OCI-LY7 (cell line): Measurements from ENCODE around the gene TMEM219. TPM values are rescaled to one million over a fixed set of nuclear protein-coding genes. Genes with fewer than 3 reads are reported as not detected.

ENCODE experiments used
- BruUV-seq: library from RNA; stranded (reverse); fragments of 400-500 nt; replicated peaks from 2 replicates; lab custom pipeline; 2021; lab: Mats Ljungman, UMichigan
- CTCF ChIA-PET: fragments of 300-600 bp; sonication (Branson Sonifier 250); formaldehyde crosslinking; loops from one replicate; lab custom pipeline; 2022; ENCODE audit warnings: antibody characterized with exemption; ENCODE audit not compliant: unreplicated experiment; lab: Charles Lee
- POLR2A ChIA-PET: fragments of 300-600 bp; sonication (Branson Sonifier 250); formaldehyde crosslinking; loops from one replicate; lab custom pipeline; 2022; ENCODE audit warnings: antibody characterized with exemption; lab: Charles Lee
- DNase-seq: peaks from one replicate; pipeline ENCODE4 v3.0.0-alpha.2; 2015; ENCODE audit warnings: low spot score
- H2AFZ ChIP-seq: fragments of 200-600 bp; sonication (generic), shearing (Covaris generic); 2 replicates; pipeline ENCODE4 v1.6.1; 2014; ENCODE audit warnings: mild to moderate bottlenecking, antibody characterized with exemption, low read length, moderate library complexity
- H3K27ac ChIP-seq: fragments of 200-600 bp; sonication (generic); 2 replicates; pipeline ENCODE4 v1.5.1; 2014; ENCODE audit warnings: mixed run types, low read depth, mild to moderate bottlenecking, moderate library complexity, low read length, inconsistent platforms; ENCODE audit not compliant: poor library complexity, severe bottlenecking
- H3K36me3 ChIP-seq: fragments of 200-600 bp; sonication (generic); 2 replicates; pipeline ENCODE4 v1.6.1; 2014; ENCODE audit warnings: mild to moderate bottlenecking, antibody characterized with exemption, low read length, moderate library complexity, mixed read lengths; ENCODE audit not compliant: insufficient read depth
- H3K4me1 ChIP-seq: fragments of 200-600 bp; sonication (generic); 2 replicates; pipeline ENCODE4 v1.5.1; 2014; ENCODE audit warnings: mild to moderate bottlenecking, low read length; ENCODE audit not compliant: insufficient read depth, poor library complexity, severe bottlenecking
- H3K4me2 ChIP-seq: fragments of 200-600 bp; sonication (generic); 2 replicates; pipeline ENCODE4 v1.6.1; 2014; ENCODE audit warnings: mild to moderate bottlenecking, low read length
- H3K4me3 ChIP-seq: fragments of 200-600 bp; sonication (generic); 2 replicates; pipeline ENCODE4 v1.5.1; 2014; ENCODE audit warnings: mild to moderate bottlenecking, low read depth, low read length; ENCODE audit not compliant: poor library complexity, severe bottlenecking
- H3K79me2 ChIP-seq: fragments of 200-600 bp; sonication (generic); 2 replicates; pipeline ENCODE4 v1.6.1; 2016; ENCODE audit warnings: low read depth, mild to moderate bottlenecking, low read length, moderate library complexity, mixed read lengths; ENCODE audit not compliant: insufficient read depth
- H3K9me2 ChIP-seq: fragments of 200-600 bp; sonication (generic); 2 replicates; pipeline ENCODE4 v1.6.1; 2016; ENCODE audit warnings: mild to moderate bottlenecking, low read length, mixed read lengths; ENCODE audit not compliant: insufficient read depth
- H3K9me3 ChIP-seq: fragments of 200-600 bp; sonication (generic); 2 replicates; pipeline ENCODE4 v1.6.1; 2014; ENCODE audit warnings: mild to moderate bottlenecking, mixed run types, low read length, mixed read lengths
- H4K20me1 ChIP-seq: fragments of 200-600 bp; sonication (generic); 2 replicates; pipeline ENCODE4 v1.6.1; 2014; ENCODE audit warnings: mild to moderate bottlenecking, antibody characterized with exemption, low read length, moderate library complexity, mixed read lengths; ENCODE audit not compliant: insufficient read depth
- CTCF ChIP-seq: fragments of 200-600 bp; sonication (generic); conservative IDR thresholded peaks from 2 replicates; pipeline ENCODE4 v1.5.1; 2014; ENCODE audit warnings: mild to moderate bottlenecking, antibody characterized with exemption, low read length, moderate library complexity, mixed read lengths
- EZH2phosphoT487 ChIP-seq: fragments of 200-600 bp; sonication (generic); IDR thresholded peaks from 2 replicates; pipeline ENCODE4 v1.6.1; 2018; ENCODE audit warnings: low read depth, borderline replicate concordance, mild to moderate bottlenecking, mixed run types, antibody characterized with exemption, low read length, moderate library complexity, mixed read lengths
- intact Hi-C: fragments of 100-400 bp; cut with micrococcal nuclease; formaldehyde crosslinking; loops from one replicate; pipeline ENCODE4 v1.10.0; 2022; ENCODE audit not compliant: unreplicated experiment
- total RNA-seq, 2 experiments: library from RNA; depleted of rRNA in 1 of 2; stranded (reverse); fragments of >200 nt in 1 of 2; shearing (Covaris generic) in 1 of 2; gene quantifications; 2 replicates each; pipeline ENCODE4 v1.2.3, GENCODE V29; 2014 to 2022

Gene TMEM219
- total RNA-seq, 2 experiments from 2014 or later = 82.9 to 94.1 TPM

GRCh38 chr16:29922986-29923501, 38.8 kb upstream of the TMEM219 start:
- no TSS peak for BruUV-seq
- POLR2A ChIA-PET = interaction anchor here (1.6 kb wide), 1 partner anchor 9 kb away, joined by 5 read pairs; no protein-coding TSS in a partner anchor

GRCh38 chr16:29925105-29925756, 36.6 kb upstream of the TMEM219 start:
- peaks cover 25% of the 10 kb centered on the region; the same call in 1 of the 2 replicates for H3K36me3 ChIP-seq
- BruUV-seq = no TSS peak
- no peak for TF ChIP-seq EZH2phosphoT487
- TF ChIP-seq CTCF = no peak
- CTCF ChIA-PET = no interaction called here
- POLR2A ChIA-PET = interaction anchor here (0.7 to 2.8 kb wide), 9 partner anchors 8 to 80 kb away, joined by 3 to 17 read pairs (median 7); partner anchors contain the start of genes HIRIP3, TAOK2 and TMEM219
- DNase-seq = no peak
- peak overlapping the region; percentile 59; the same call in 1 of the 2 replicates for H2AFZ ChIP-seq
- H4K20me1 ChIP-seq = peaks cover 13% of the 10 kb centered on the region; the same call in 1 of the 2 replicates
- no peaks in the 10 kb centered on the region for H3K9me2 ChIP-seq
- intact Hi-C loops = no loop called here
- H3K4me1 ChIP-seq = peaks cover 25% of the 10 kb centered on the region
- H3K9me3 ChIP-seq = no peaks in the 10 kb centered on the region
- peak overlapping the region; percentile 91 for H3K4me3 ChIP-seq
- peaks cover 15% of the 10 kb centered on the region; the same call in 1 of the 2 replicates for H3K79me2 ChIP-seq
- peak overlapping the region; percentile 96 for H3K4me2 ChIP-seq
- H3K27ac ChIP-seq = no peak overlapping the region

More at GRCh38 chr16:29922986-29923501, 38.8 kb upstream of the TMEM219 start:
- H3K4me3 ChIP-seq = no peak overlapping the region
- H4K20me1 ChIP-seq = peaks cover 13% of the 10 kb centered on the region; the same call in 1 of the 2 replicates
- H3K27ac ChIP-seq = no peak overlapping the region
- DNase-seq = no peak
- no peak overlapping the region for H2AFZ ChIP-seq
- TF ChIP-seq EZH2phosphoT487 = no peak
- CTCF ChIA-PET = no interaction called here
- H3K9me2 ChIP-seq = no peaks in the 10 kb centered on the region
- H3K4me2 ChIP-seq = no peak overlapping the region
- H3K9me3 ChIP-seq = no peaks in the 10 kb centered on the region
- H3K36me3 ChIP-seq = peaks cover 40% of the 10 kb centered on the region; the same call in 1 of the 2 replicates
- H3K4me1 ChIP-seq = peaks cover 25% of the 10 kb centered on the region
- intact Hi-C loops = no loop called here
- peaks cover 15% of the 10 kb centered on the region; the same call in 1 of the 2 replicates for H3K79me2 ChIP-seq

GRCh38 chr16:29925781-29926710, 35.8 kb upstream of the TMEM219 start, which contains the start of gene KCTD13:
TSS of gene KCTD13 (minus strand) at chr16:29926226. CDS start at chr16:29926033, 193 bp downstream.
- peak within 1 kb of the TSS; percentile 91 for H3K4me3 ChIP-seq
- POLR2A ChIA-PET = interaction anchor here (0.6 to 2.8 kb wide), 16 partner anchors 9 to 247 kb away, joined by 3 to 17 read pairs (median 4); partner anchors contain the start of genes HIRIP3, QPRT, TAOK2 and TMEM219

More at GRCh38 chr16:29925781-29926710, 35.8 kb upstream of the TMEM219 start, which contains the start of gene KCTD13:
- no TSS peak for BruUV-seq
- peak within 1 kb of the TSS; percentile 32 for H3K27ac ChIP-seq
- peaks cover 15% of the 10 kb centered on the region; the same call in 1 of the 2 replicates for H3K79me2 ChIP-seq
- TF ChIP-seq EZH2phosphoT487 = no peak
- no peak for TF ChIP-seq CTCF
- peak; percentile 87 for DNase-seq
- no peaks in the 10 kb centered on the region for H3K9me2 ChIP-seq
- CTCF ChIA-PET = interaction anchor here (0.7 kb wide), 1 partner anchor 197 kb away, joined by 7 read pairs; the partner anchor contains the start of gene MAPK3
- H2AFZ ChIP-seq = peak within 1 kb of the TSS; percentile 59; the same call in 1 of the 2 replicates
- H3K36me3 ChIP-seq = peaks cover 16% of the 10 kb centered on the region; the same call in 1 of the 2 replicates
- H3K4me2 ChIP-seq = peak within 1 kb of the TSS; percentile 96
- no peaks in the 10 kb centered on the region for H3K9me3 ChIP-seq
- intact Hi-C loops = loop anchor here (1.0 to 2.0 kb wide), 3 partner anchors 29 to 71 kb away; partner anchors contain the start of genes INO80E and TAOK2
- peaks cover 25% of the 10 kb centered on the region for H3K4me1 ChIP-seq
- H4K20me1 ChIP-seq = peaks cover 6% of the 10 kb centered on the region; the same call in 1 of the 2 replicates
